HepG2 (cell line): ENCODE measurements around the gene ADSS1. TPM values are rescaled to one million over a fixed set of nuclear protein-coding genes. Genes with fewer than 3 reads are reported as not detected.

Experiments
- AGO2 ChIP-seq: fragments of 200-400 bp; formaldehyde crosslinking; optimal IDR thresholded peaks from 2 replicates; pipeline ENCODE3; 2017; ENCODE audit warnings: mild to moderate bottlenecking, low read depth, low read length, moderate library complexity
- ERF ChIP-seq: IDR thresholded peaks from 2 replicates; pipeline ENCODE4 v1.6.1; 2018; ENCODE audit warnings: missing biosample characterization, missing genetic modification reagents
- GATAD1 ChIP-seq: IDR thresholded peaks from 2 replicates; pipeline ENCODE4 v1.6.1; 2016; ENCODE audit warnings: missing genetic modification reagents, missing compliant biosample characterization
- HMG20A ChIP-seq: IDR thresholded peaks from 2 replicates; pipeline ENCODE4 v1.6.1; 2016; ENCODE audit warnings: borderline replicate concordance
- HMG20B ChIP-seq: conservative IDR thresholded peaks from 2 replicates; pipeline ENCODE4 v1.6.1; 2016; ENCODE audit warnings: missing genetic modification reagents, missing compliant biosample characterization
- IRF9 ChIP-seq: sonication (generic); formaldehyde crosslinking; IDR thresholded peaks from 2 replicates; pipeline ENCODE4 v1.8.0; 2022; ENCODE audit warnings: missing genetic modification reagents, mild to moderate bottlenecking, borderline replicate concordance
- IRX3 ChIP-seq: sonication (generic); formaldehyde crosslinking; IDR thresholded peaks from 2 replicates; pipeline ENCODE4 v1.8.1; 2023; ENCODE audit warnings: mild to moderate bottlenecking, low read depth, missing genetic modification reagents, borderline replicate concordance
- JUND ChIP-seq: sonication (generic); formaldehyde crosslinking; IDR thresholded peaks from 2 replicates; pipeline ENCODE4 v1.8.0; 2022; ENCODE audit warnings: mild to moderate bottlenecking, missing genetic modification reagents
- NR2C2 ChIP-seq: sonication (generic); formaldehyde crosslinking; IDR thresholded peaks from 2 replicates; pipeline ENCODE4 v1.4.0; 2020; ENCODE audit warnings: missing genetic modification reagents, mild to moderate bottlenecking, moderate library complexity, borderline replicate concordance
- PAX8 ChIP-seq: sonication (generic); formaldehyde crosslinking; IDR thresholded peaks from 2 replicates; pipeline ENCODE4 v1.8.0; 2022; ENCODE audit warnings: mild to moderate bottlenecking, missing genetic modification reagents, borderline replicate concordance
- PHB2 ChIP-seq: fragments of 450-650 bp; IDR thresholded peaks from 2 replicates; pipeline ENCODE4 v1.6.1; 2018; ENCODE audit not compliant: partially characterized antibody
- PHF5A ChIP-seq: IDR thresholded peaks from one replicate; pipeline ENCODE4 v1.6.1; 2018; ENCODE audit warnings: low read depth, missing genetic modification reagents; ENCODE audit not compliant: unreplicated experiment
- RELA ChIP-seq: sonication (generic); formaldehyde crosslinking; IDR thresholded peaks from 2 replicates; pipeline ENCODE4 v1.4.0; 2020; ENCODE audit warnings: missing genetic modification reagents
- SKI ChIP-seq: fragments of 450-650 bp; IDR thresholded peaks from one replicate; pipeline ENCODE4 v1.6.1; 2018; ENCODE audit warnings: mild to moderate bottlenecking; ENCODE audit not compliant: partially characterized antibody
- TARDBP ChIP-seq: sonication (generic); formaldehyde crosslinking; IDR thresholded peaks from 2 replicates; pipeline ENCODE4 v1.8.0; 2022; ENCODE audit warnings: mild to moderate bottlenecking, missing genetic modification reagents
- ZBTB42 ChIP-seq: sonication (generic); formaldehyde crosslinking; IDR thresholded peaks from 2 replicates; pipeline ENCODE4 v1.5.0; 2020; ENCODE audit warnings: mild to moderate bottlenecking, missing genetic modification reagents
- ZC3H4 ChIP-seq: sonication (generic); formaldehyde crosslinking; IDR thresholded peaks from 2 replicates; pipeline ENCODE4 v1.4.0; 2020; ENCODE audit warnings: missing genetic modification reagents, borderline replicate concordance
- ZNF224 ChIP-seq: sonication (generic); formaldehyde crosslinking; IDR thresholded peaks from 2 replicates; pipeline ENCODE4 v1.5.0; 2020; ENCODE audit warnings: mild to moderate bottlenecking, missing genetic modification reagents
- ZNF253 ChIP-seq: sonication (generic); formaldehyde crosslinking; IDR thresholded peaks from 2 replicates; pipeline ENCODE4 v1.8.0; 2022; ENCODE audit warnings: mild to moderate bottlenecking, missing genetic modification reagents, borderline replicate concordance
- ZNF296 ChIP-seq: sonication (generic); formaldehyde crosslinking; conservative IDR thresholded peaks from 2 replicates; pipeline ENCODE4 v1.5.0; 2020; ENCODE audit warnings: mild to moderate bottlenecking, missing genetic modification reagents
- ZNF343 ChIP-seq: sonication (generic); formaldehyde crosslinking; IDR thresholded peaks from 2 replicates; pipeline ENCODE4 v1.4.0; 2020; ENCODE audit warnings: mild to moderate bottlenecking, missing genetic modification reagents
- ZNF569 ChIP-seq: sonication (generic); formaldehyde crosslinking; IDR thresholded peaks from 2 replicates; pipeline ENCODE4 v1.5.0; 2020; ENCODE audit warnings: mild to moderate bottlenecking, missing genetic modification reagents, moderate library complexity, borderline replicate concordance
- ZNF589 ChIP-seq: sonication (generic); formaldehyde crosslinking; conservative IDR thresholded peaks from 2 replicates; pipeline ENCODE4 v1.8.0; 2022; ENCODE audit warnings: mild to moderate bottlenecking, moderate library complexity, missing genetic modification reagents
- ZNF768 ChIP-seq: sonication (generic); formaldehyde crosslinking; IDR thresholded peaks from 2 replicates; pipeline ENCODE4 v1.4.0; 2020; ENCODE audit warnings: missing genetic modification reagents
- polyA plus RNA-seq, 8 experiments: library from polyadenylated mRNA; depleted of rRNA in 3 of 8; stranded (reverse) in 7 of 8; unstranded in 1 of 8; fragments of >200 nt; fragmentation: Illumina TruSeq in 4 of 8; extraction: Trizol in 4 of 8; gene quantifications; 2 replicates each; pipeline versions ENCODE4 v1.2.1 to v1.2.3, GENCODE V29; 2011 to 2016; ENCODE audit warnings: low read depth in 4 of 8, missing spikeins in 1 of 8, mixed read lengths in 1 of 8; ENCODE audit not compliant: insufficient read depth in 1 of 8
- total RNA-seq, 5 experiments: library from RNA; depleted of rRNA; stranded (reverse); fragments of >200 nt; fragmentation: Illumina TruSeq; extraction: Trizol; gene quantifications; 2 replicates each; pipeline ENCODE4 v1.2.3, GENCODE V29; 2016; ENCODE audit warnings: low read depth in 1 of 5
- TF ChIP-seq, protein P1 (sequence below): sonication (generic); IDR thresholded peaks from 2 replicates; pipeline ENCODE4 v1.6.1; 2016; ENCODE audit warnings: low read depth, borderline replicate concordance
- TF ChIP-seq, protein P2 (sequence below): sonication (generic); formaldehyde crosslinking; IDR thresholded peaks from 2 replicates; pipeline ENCODE4 v1.5.0; 2020; ENCODE audit warnings: mild to moderate bottlenecking, missing genetic modification reagents, borderline replicate concordance
- TF ChIP-seq, protein P3 (sequence below): IDR thresholded peaks from 2 replicates; pipeline ENCODE4 v1.6.1; 2016

Gene ADSS1
- total and polyA plus RNA-seq, 2 of the 13 experiments (the other 11 are each of a cell fraction or from before 2014, with no cell fraction given): 1.0 to 36.7 TPM

DNA sequence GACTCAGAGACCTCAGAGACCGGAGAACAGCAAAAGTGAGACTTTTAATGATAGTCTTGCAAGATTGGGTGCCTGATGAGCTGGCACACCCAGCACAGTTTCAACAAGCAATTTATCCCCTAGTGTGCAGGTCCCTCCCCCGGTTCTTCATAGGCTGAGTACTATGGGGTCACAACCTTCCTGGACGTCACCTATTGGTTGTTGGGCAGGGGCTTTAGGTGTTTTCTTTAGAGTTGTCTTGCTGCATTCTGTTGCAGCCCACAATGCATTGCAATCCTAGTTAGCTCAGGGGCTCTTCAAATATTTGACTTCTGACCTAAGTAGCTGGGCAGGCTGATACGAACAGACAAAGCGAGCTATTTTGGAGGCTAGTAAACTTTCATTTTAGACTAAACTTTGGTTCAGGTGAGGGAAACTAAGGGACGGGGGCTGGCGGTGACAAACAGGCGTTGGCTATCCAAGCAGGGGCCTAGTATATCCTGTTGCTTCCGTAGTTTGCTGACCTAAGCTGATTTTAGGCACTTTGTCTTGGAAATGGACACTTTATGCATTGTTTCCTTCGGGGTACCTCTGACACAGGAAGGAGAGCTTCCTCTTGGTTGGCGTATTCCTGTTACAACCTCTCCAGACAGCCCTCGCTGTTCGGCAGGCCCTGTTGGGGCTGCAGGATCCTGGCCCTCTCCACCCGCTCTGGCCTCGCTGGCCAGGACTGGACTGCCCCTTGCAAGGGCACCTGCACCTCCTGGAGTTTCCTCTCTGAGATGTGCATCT lies 43.0 kb downstream of the ADSS1 start (continued):
- no peak for TF ChIP-seq PAX8
- TF ChIP-seq, protein P1, sequence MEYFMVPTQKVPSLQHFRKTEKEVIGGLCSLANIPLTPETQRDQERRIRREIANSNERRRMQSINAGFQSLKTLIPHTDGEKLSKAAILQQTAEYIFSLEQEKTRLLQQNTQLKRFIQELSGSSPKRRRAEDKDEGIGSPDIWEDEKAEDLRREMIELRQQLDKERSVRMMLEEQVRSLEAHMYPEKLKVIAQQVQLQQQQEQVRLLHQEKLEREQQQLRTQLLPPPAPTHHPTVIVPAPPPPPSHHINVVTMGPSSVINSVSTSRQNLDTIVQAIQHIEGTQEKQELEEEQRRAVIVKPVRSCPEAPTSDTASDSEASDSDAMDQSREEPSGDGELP: no peak; the same call in 1 of the 2 replicates
- no peak for TF ChIP-seq ZNF343
- TF ChIP-seq GATAD1: peak; percentile 52
- no peak for TF ChIP-seq HMG20A (CRISPR knock-in tag)
- 0 out of 2 replicates have a peak, but pooled peaks have one; percentile 19 for TF ChIP-seq HMG20B (CRISPR knock-in tag)
- no peak for TF ChIP-seq AGO2
- no peak for TF ChIP-seq ZNF296 (CRISPR knock-in tag)
- TF ChIP-seq ZNF569 (CRISPR knock-in tag): no peak
- no peak for TF ChIP-seq RELA (CRISPR knock-in tag)
- no peak for TF ChIP-seq SKI
- no peak for TF ChIP-seq IRF9 (CRISPR knock-in tag)
- TF ChIP-seq ZNF589: no peak
- TF ChIP-seq, protein P2, sequence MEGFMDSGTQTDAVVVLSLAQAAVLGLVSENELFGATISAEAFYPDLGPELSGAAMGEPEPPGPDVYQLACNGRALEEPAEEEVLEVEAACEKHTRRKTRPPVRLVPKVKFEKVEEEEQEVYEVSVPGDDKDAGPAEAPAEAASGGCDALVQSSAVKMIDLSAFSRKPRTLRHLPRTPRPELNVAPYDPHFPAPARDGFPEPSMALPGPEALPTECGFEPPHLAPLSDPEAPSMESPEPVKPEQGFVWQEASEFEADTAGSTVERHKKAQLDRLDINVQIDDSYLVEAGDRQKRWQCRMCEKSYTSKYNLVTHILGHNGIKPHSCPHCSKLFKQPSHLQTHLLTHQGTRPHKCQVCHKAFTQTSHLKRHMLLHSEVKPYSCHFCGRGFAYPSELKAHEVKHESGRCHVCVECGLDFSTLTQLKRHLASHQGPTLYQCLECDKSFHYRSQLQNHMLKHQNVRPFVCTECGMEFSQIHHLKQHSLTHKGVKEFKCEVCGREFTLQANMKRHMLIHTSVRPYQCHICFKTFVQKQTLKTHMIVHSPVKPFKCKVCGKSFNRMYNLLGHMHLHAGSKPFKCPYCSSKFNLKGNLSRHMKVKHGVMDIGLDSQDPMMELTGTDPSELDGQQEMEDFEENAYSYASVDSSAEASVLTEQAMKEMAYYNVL: peak; percentile 24; the same call in 1 of the 2 replicates
- no peak for TF ChIP-seq ZNF253
- no peak for TF ChIP-seq ZBTB42 (CRISPR knock-in tag)
- TF ChIP-seq NR2C2 (CRISPR knock-in tag): peak; percentile 98
- no peak for TF ChIP-seq ZNF224 (CRISPR knock-in tag)
- no peak for TF ChIP-seq IRX3
- peak; percentile 62 for TF ChIP-seq PHF5A (CRISPR knock-in tag)
- TF ChIP-seq PHB2: no peak
- TF ChIP-seq ZNF768 (CRISPR knock-in tag): peak; percentile 42; the same call in 1 of the 2 replicates
- TF ChIP-seq JUND (CRISPR knock-in tag): no peak
- peak; percentile 71 for TF ChIP-seq TARDBP (CRISPR knock-in tag)
- TF ChIP-seq, protein P3, sequence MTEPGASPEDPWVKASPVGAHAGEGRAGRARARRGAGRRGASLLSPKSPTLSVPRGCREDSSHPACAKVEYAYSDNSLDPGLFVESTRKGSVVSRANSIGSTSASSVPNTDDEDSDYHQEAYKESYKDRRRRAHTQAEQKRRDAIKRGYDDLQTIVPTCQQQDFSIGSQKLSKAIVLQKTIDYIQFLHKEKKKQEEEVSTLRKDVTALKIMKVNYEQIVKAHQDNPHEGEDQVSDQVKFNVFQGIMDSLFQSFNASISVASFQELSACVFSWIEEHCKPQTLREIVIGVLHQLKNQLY (CRISPR knock-in tag): no peak
- peak; percentile 46; the same call in 1 of the 2 replicates for TF ChIP-seq ERF (CRISPR knock-in tag)
- TF ChIP-seq ZC3H4 (CRISPR knock-in tag): no peak
